ENCODE data around the gene YPEL1.

Gene YPEL1, protein sequence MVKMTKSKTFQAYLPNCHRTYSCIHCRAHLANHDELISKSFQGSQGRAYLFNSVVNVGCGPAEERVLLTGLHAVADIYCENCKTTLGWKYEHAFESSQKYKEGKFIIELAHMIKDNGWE

DNA sequence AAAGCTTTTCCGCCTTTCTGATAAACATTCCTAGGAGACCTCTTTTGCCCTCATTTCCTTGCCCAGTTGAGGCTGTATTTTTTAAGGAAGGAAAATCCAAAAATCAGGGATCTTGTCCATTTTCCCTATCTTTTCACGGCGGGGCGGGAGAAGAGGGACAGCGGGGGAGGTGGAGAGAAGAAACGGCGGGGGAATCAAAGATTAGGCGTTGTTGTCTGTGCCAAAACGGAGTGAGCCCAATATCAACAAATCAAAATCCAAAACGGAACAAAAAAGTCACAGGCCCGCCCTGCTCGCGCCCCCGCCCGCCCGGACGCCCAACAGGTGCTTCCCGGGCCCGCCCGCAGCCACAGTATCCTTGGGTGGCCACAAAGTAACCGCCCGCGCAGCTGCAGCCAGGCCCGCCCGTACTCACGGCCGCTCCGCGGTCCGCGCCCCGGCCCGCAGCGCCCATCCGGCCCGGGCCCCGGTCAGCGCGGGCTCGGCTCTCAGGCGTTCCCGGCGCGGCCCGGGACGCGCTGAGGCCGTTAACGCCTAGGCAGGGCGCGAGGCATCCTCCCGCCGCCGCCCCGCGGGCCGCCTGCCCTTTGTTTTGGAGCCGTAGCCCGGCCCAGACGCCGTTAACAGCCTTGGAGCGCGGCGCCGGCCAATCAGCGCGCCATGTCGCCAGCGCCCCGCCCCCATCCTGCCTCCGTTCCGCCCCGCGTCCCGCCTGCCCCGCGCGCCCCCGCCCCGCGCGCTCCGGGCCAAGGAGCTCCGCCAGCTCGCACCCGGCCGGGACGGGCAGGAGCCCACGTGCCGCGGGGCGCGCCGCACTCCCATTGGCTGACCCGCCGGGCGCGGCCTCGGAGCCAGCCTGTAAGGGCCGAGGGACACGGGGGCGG lies at the start of gene YPEL1:
Gene YPEL1 (minus strand): TSS at position 595 of the 884 bp plus-strand sequence. CDS start 25,050 bp downstream, outside the sequence.
- peak; percentile 67 for DNase-seq

DNA sequence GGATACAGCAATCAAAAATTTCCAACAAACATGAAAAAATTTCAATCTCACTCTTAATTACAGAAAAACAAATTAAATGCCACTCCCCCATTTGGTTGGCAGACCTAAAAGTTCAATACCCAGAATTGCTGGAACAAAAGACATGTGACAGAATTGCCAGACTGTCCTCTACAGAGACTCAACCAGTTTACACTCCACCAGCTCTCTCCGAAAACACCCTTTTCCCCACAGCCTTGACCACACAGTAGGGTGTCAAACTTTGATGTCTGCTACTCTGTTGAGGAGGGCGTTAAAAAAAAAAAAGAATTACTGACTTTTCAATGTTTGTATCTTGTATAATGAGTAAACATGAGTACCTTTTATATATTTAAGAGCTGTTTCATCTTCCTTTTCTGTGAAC lies 44.7 kb upstream of the YPEL1 start:
- no peak for DNase-seq

GRCh38 chr22:21779444-21779843 lies 43.9 kb upstream of the YPEL1 start:
- no peak for DNase-seq

- no peak for DNase-seq
Measured at GRCh38 chr22:21778705-21779363, 43.2 kb upstream of the YPEL1 start.

GRCh38 chr22:21771631-21771976 lies 36.0 kb upstream of the YPEL1 start:
- DNase-seq = no peak

- DNase-seq = no peak
Measured at GRCh38 chr22:21768435-21768834, 32.8 kb upstream of the YPEL1 start.

GRCh38 chr22:21766691-21767462 lies 31.3 kb upstream of the YPEL1 start:
- no peak for DNase-seq

GRCh38 chr22:21765909-21766529 lies 30.4 kb upstream of the YPEL1 start:
- no peak for DNase-seq

GRCh38 chr22:21764038-21764804 lies 28.6 kb upstream of the YPEL1 start:
- no peak for DNase-seq

DNA sequence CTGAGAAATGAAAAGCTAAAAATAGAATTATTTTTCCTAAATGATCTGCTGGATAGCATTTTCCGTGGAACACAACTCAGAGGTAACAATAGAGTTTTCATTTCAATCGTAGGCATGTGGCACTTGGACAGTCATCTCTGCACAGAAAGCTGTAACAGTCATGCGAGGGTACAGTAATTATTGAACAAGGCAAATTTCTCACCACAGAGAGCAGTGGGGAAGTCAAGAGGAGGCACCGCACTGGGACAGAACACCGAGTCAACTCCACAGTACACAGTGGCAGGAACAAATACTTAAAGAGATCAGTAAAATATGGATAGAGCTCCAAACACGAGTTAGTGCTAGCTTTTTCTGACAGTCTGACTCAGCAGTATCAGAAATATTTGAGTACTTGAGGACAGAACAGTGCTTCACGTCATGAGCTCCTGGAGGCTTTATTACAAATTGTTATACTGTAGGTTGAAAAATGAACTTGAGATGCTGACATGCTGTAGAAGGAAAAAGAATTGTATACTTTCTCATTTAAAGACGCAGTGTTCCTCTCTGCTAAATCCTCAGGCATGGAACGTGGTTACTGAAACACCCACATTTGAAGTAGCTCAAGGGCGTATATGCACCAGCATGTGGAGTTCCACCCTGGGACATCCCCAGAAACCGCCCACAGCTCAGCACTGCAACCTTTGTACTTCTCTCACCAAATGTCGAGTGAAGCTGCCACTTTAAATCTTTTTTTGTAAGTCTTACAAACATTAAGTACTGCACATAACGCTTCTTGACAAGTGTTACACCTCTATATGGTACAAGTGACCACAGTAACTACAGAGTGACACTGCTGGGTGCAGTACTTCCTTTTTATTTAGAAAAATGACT lies 27.4 kb upstream of the YPEL1 start:
- no peak for DNase-seq

GRCh38 chr22:21761994-21762680 lies 26.5 kb upstream of the YPEL1 start:
- DNase-seq = no peak

DNA sequence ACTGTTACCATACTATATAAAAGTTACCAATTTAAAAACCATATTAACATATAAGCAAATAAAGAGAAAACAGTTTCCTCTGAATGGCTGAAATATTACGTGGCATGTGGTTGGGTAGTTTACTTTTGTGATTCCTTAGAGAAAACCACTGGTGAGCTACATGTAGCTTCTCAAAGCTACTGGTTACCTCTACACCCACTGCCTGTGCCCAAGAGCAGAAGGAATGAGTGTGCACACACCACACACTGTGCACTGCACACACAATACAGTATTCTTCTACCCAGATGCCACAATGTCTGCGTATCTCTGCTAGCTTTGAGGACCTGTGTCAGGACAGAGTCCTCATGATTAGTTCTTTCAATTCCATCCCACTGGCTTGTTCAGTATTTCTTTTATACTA lies 25.5 kb upstream of the YPEL1 start:
- no peak for DNase-seq

DNA sequence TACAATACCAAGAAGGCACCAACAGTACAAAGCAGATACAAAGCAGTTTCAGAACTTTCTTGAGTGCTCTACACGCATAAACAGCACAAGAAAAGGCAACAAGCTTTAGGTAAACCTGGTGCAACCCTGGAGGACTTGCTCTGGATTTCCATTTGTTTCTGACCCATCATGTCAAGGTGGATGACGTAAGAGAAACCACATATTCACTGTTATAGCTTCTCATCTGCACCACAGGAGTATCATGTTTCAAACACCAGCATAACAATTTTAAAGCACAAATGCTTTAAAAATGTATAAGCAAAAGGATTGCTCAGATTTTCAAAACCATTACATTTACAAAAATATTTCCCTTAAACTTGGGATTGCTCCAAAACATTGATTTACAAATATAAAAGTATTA lies 25.0 kb upstream of the YPEL1 start:
- DNase-seq = peak; percentile 35

DNA sequence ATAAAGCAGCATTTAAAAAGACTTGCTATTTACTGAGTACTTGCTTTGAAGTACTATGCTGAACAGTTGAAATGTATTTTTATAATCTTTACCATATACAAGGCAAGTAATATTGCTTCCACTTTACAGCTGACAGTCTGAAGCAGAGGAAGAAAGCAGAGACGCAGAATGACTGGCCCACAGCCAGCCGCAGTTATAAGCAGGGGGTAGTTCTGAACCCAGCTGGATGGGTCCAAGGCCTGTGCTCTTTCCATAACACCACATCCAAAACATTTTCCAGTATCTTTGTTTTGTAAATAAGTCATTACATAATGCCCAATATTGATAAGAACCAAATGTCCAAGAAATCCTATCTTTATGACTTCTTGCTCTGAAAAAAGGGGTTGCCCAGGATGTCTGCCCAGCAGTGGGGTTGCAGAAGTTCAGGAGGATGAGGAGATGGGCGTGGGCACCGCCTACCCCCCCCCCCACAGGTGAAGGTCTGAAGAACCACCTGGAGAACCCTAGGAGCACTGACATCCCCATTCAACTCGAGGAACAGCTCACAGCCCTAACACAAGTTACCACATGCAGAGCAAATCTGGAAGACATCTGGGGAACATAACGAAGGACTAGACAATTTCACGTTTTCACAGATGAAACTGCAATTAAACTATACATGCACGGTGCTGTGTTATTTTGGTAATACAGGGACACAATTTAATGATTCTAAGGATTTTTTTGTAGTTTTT lies 24.2 kb upstream of the YPEL1 start:
- no peak for DNase-seq

- DNase-seq = no peak
Measured at GRCh38 chr22:21759093-21759492, 23.5 kb upstream of the YPEL1 start.

DNA sequence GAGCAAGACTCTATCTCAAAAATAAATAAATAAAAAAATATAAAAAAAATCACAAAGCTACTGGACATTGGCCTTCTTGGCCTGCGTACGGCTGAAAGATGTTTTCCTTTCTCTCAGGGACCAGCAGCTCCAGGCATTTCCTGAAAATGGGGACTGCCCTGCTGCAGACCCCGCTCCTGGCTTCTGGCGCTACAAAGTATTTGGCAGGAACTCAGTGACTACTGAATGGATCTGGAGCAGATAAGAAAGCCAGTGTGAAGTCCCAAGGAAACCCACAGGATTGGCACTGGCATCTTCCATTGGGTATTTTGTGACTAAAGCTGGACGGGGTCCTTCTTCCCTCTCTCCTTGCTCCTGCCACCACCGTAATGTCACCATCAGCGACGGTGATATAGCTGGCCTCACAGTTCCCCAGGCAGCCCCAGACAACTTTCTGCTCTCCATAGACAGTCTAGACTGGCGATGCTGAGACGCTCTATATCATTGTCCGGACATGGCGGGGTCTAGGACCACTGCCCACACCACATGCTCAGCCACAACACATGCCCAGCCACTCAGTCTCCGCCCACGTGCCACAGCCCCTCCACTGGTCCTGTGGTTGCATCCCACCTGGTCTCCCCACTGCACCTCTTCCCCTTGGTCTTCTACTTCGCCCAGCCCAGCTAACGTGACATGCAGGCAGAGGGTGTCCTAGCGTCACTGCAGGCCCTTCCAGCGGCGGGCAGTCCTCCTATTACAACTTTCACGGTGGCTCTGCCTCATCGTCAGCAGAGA lies 22.7 kb upstream of the YPEL1 start:
- DNase-seq = no peak

- no peak for DNase-seq
Measured at GRCh38 chr22:21755851-21756284, 20.3 kb upstream of the YPEL1 start.

- no peak for DNase-seq
Measured at GRCh38 chr22:21754523-21754922, 18.9 kb upstream of the YPEL1 start.
